SK-N-SH treated with all-trans-retinoic acid at 6 μM for 48 hours (cell line): ENCODE data around the gene RPL27A.

Experiments used
- ESRRG ChIP-seq: fragments of 250-450 bp; sonication (Bioruptor Pico); IDR thresholded peaks from 2 replicates; pipeline ENCODE4 v1.6.1; 2021; ENCODE audit warnings: mild to moderate bottlenecking
- ZFP3 ChIP-seq: fragments of 250-450 bp; sonication (Bioruptor Pico); IDR thresholded peaks from 2 replicates; pipeline ENCODE4 v1.5.0; 2020; ENCODE audit warnings: mild to moderate bottlenecking, moderate library complexity
- ZNF8 ChIP-seq: fragments of 450-650 bp; formaldehyde crosslinking; IDR thresholded peaks from 2 replicates; pipeline ENCODE4 v1.5.0; 2020; ENCODE audit warnings: mild to moderate bottlenecking, moderate library complexity

DNA sequence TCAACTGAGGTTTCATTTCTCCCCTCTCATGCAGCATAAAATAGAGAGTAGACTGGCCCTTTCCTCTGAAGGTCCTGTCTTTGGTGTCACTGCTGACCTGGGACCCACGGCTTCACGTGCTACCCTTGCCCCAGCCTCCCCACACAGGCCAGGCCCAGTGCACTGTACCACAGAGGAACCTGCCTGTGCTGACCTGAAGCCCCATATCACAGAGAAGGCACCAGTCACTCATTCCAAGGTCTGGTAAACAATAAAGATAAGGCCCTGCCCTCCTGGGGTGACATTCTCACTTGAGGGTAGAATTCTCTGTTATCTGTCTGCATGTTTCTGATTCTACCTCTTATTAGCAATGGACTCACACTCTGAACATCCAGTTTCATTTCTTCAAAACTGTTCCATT, 51.3 kb downstream of the RPL27A start:
- TF ChIP-seq ESRRG (CRISPR knock-in tag) (no peak), ZNF8 (CRISPR knock-in tag) (no peak), ZFP3 (CRISPR knock-in tag) (no peak)
